ENCODE results near the gene SLC4A3. TPM values are rescaled to one million over a fixed set of nuclear protein-coding genes. Genes with fewer than 3 reads are reported as not detected.
"Not testable (repeated sequence)": the region's sequence is repeated elsewhere in the genome, so short reads cannot be mapped to it uniquely, and the experiment has no call there.

SLC4A3 gene
- total RNA-seq, 1 donor from 2014 or later: 2.1 TPM

GRCh38 chr2:219676586-219676985 lies 49.2 kb downstream of the SLC4A3 start:
- H3K4me3 Mint-ChIP-seq (ENCODE audit: unreplicated experiment): no peak overlapping the region
- TF ChIP-seq, protein P1, sequence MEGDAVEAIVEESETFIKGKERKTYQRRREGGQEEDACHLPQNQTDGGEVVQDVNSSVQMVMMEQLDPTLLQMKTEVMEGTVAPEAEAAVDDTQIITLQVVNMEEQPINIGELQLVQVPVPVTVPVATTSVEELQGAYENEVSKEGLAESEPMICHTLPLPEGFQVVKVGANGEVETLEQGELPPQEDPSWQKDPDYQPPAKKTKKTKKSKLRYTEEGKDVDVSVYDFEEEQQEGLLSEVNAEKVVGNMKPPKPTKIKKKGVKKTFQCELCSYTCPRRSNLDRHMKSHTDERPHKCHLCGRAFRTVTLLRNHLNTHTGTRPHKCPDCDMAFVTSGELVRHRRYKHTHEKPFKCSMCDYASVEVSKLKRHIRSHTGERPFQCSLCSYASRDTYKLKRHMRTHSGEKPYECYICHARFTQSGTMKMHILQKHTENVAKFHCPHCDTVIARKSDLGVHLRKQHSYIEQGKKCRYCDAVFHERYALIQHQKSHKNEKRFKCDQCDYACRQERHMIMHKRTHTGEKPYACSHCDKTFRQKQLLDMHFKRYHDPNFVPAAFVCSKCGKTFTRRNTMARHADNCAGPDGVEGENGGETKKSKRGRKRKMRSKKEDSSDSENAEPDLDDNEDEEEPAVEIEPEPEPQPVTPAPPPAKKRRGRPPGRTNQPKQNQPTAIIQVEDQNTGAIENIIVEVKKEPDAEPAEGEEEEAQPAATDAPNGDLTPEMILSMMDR (IDR thresholded peaks at IDR 0.05; ENCODE audit: unreplicated experiment): no peak
- H3K9me3 Mint-ChIP-seq (ENCODE audit: unreplicated experiment): no peaks in the 10 kb centered on the region
- peaks cover 3% of the 10 kb centered on the region for H3K27me3 Mint-ChIP-seq (ENCODE audit: unreplicated experiment)
- no peak for DNase-seq (ENCODE audit: low spot score)
- no peaks in the 10 kb centered on the region for H3K4me1 Mint-ChIP-seq (ENCODE audit: unreplicated experiment)
- no peak overlapping the region for H3K27ac Mint-ChIP-seq (ENCODE audit: unreplicated experiment)
- no peaks in the 10 kb centered on the region for H3K36me3 Mint-ChIP-seq (ENCODE audit: low read depth, unreplicated experiment)

DNA sequence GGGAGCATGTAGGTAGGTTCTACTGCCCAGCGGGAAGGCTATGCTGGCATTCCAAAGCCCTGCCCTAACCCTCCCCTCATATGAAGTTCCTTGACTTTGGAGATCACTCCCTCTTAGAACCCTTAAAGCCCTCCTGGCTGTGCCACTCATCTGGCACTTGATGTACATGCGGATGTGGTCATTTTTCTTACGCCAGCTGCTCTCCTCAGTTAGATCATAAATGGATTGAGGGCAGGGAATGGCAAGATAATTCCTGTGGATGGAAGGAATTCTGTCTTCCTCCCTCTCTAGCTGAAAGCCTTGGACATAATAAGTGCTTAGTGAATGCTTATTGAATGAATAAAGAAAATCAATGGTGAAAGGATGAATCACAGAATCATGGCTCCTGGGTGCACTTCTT lies 51.6 kb downstream of the SLC4A3 start:
- no peaks in the 10 kb centered on the region for H3K36me3 Mint-ChIP-seq (ENCODE audit: low read depth, unreplicated experiment)
- no peak overlapping the region for H3K27ac Mint-ChIP-seq (ENCODE audit: unreplicated experiment)
- H3K4me1 Mint-ChIP-seq (ENCODE audit: unreplicated experiment): peaks cover 6% of the 10 kb centered on the region
- no peaks in the 10 kb centered on the region for H3K9me3 Mint-ChIP-seq (ENCODE audit: unreplicated experiment)
- no peak for DNase-seq (ENCODE audit: low spot score)
- no peak overlapping the region for H3K4me3 Mint-ChIP-seq (ENCODE audit: unreplicated experiment)
- TF ChIP-seq, protein P1 (IDR thresholded peaks at IDR 0.05; ENCODE audit: unreplicated experiment): no peak
- H3K27me3 Mint-ChIP-seq (ENCODE audit: unreplicated experiment): peaks cover 4% of the 10 kb centered on the region

DNA sequence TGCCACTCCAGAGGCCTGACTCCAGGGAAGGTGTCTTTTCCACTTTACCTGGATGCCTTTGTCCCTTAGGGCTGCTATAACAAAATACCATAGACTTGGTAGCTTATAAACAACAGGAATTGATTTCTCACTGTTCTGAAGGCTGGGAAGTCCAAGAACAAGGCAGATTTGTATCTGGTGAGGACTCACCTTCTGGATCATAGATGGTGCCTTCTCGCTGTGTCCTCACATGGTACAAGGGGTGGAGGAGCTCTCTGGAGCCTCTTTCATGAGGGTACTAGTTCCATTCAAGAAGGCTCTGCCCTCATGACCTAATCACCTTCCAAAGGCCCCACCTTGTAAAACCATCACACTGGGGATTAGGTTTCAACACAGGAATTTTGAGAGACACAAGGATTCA lies 52.1 kb downstream of the SLC4A3 start:
- Mint-ChIP-seq H3K4me1 (ENCODE audit: unreplicated experiment) (peaks cover 6% of the 10 kb centered on the region), H3K27me3 (ENCODE audit: unreplicated experiment) (peaks cover 4% of the 10 kb centered on the region), H3K9me3 (ENCODE audit: unreplicated experiment) (no peaks in the 10 kb centered on the region), H3K27ac (ENCODE audit: unreplicated experiment) (no peak overlapping the region), H3K4me3 (ENCODE audit: unreplicated experiment) (no peak overlapping the region), H3K36me3 (ENCODE audit: low read depth, unreplicated experiment) (no peaks in the 10 kb centered on the region)
- TF ChIP-seq, protein P1 (IDR thresholded peaks at IDR 0.05; ENCODE audit: unreplicated experiment): no peak
- DNase-seq (ENCODE audit: low spot score): no peak

DNA sequence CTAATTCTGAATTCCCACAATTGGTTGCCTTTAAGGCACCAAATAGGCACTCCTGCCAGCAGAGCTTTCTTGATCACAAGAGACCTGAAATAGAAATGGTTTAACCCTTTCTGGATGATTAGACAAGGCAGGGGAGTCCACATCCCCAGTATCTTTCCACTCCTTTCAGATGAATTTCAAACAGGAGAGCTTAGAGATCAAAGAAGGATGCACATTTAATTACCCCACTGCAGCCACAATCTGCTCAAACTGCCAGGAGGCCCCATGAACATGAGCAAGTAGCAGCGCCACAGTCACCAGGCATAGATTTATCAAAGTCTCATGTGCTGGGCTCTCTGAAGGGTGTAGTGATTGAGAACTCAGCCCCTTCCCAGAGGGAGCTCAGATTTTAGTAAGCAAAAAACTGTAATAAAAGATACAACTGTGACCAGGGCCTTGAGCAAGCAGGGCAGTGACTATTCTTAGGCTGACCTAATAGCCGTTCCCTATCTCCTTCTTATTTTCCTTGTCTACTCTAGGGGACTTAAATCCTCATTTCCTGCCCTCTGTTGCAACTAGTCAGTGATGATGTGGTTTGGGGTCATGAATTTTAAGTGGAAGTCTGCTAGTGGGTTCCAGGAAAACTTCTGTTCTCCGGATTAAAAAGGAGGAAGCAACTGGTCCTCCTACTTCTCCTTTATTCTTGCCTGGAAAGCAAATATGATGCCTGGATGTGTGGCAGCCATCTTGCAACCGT lies 53.7 kb downstream of the SLC4A3 start:
- Mint-ChIP-seq H3K36me3 (ENCODE audit: low read depth, unreplicated experiment) (no peaks in the 10 kb centered on the region), H3K27ac (ENCODE audit: unreplicated experiment) (no peak overlapping the region), H3K4me3 (ENCODE audit: unreplicated experiment) (no peak overlapping the region), H3K27me3 (ENCODE audit: unreplicated experiment) (peaks cover 3% of the 10 kb centered on the region), H3K9me3 (ENCODE audit: unreplicated experiment) (no peaks in the 10 kb centered on the region), H3K4me1 (ENCODE audit: unreplicated experiment) (peaks cover 12% of the 10 kb centered on the region)
- DNase-seq (ENCODE audit: low spot score): no peak
- TF ChIP-seq, protein P1 (IDR thresholded peaks at IDR 0.05; ENCODE audit: unreplicated experiment): no peak

DNA sequence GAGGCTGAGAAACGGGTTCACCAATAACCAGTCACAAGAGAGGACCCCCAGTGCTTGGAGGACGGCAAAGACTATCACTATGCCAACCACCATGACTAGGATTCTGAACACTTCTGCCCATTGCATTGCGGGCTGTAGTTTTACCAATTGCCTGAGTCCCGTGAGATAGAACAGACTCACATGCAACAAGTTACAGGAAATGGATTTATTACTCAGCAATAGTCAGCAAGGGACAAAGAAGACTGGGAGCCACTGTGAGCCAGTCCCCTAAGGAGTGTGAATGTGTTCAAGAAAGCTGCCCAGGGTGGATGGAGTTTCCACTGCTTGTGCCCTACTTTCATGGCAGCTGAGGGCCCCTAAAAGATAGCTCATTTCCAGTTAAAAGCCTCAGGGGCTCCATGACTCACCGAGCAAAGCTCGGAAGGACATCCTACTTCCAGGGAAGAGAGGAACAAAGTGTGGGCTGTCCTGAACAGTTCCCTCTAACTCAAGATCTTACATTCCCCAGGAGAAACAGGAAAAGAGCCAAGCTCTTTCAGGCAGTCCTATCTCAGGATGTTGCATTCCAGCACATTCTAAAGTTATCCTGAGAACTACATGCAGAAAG lies 54.4 kb downstream of the SLC4A3 start:
- no peak overlapping the region for H3K4me3 Mint-ChIP-seq (ENCODE audit: unreplicated experiment)
- TF ChIP-seq, protein P1 (IDR thresholded peaks at IDR 0.05; ENCODE audit: unreplicated experiment): no peak
- no peaks in the 10 kb centered on the region for H3K9me3 Mint-ChIP-seq (ENCODE audit: unreplicated experiment)
- peaks cover 18% of the 10 kb centered on the region for H3K4me1 Mint-ChIP-seq (ENCODE audit: unreplicated experiment)
- no peak for DNase-seq (ENCODE audit: low spot score)
- peaks cover 3% of the 10 kb centered on the region for H3K27me3 Mint-ChIP-seq (ENCODE audit: unreplicated experiment)
- H3K36me3 Mint-ChIP-seq (ENCODE audit: low read depth, unreplicated experiment): no peaks in the 10 kb centered on the region
- no peak overlapping the region for H3K27ac Mint-ChIP-seq (ENCODE audit: unreplicated experiment)

- H3K4me3 Mint-ChIP-seq (ENCODE audit: unreplicated experiment): not testable (repeated sequence)
These were observed 56.0 kb downstream of the SLC4A3 start for GRCh38 chr2:219683474-219683873.

More at GRCh38 chr2:219683474-219683873, 56.0 kb downstream of the SLC4A3 start:
- H3K27me3 Mint-ChIP-seq (ENCODE audit: unreplicated experiment); H3K9me3 Mint-ChIP-seq (ENCODE audit: unreplicated experiment); H3K36me3 Mint-ChIP-seq (ENCODE audit: low read depth, unreplicated experiment); DNase-seq (ENCODE audit: low spot score); H3K27ac Mint-ChIP-seq (ENCODE audit: unreplicated experiment): not testable (repeated sequence)
- H3K4me1 Mint-ChIP-seq (ENCODE audit: unreplicated experiment): peaks cover 20% of the 10 kb centered on the region
